ENCODE results near the gene CNRIP1. TPM values are rescaled to one million over a fixed set of nuclear protein-coding genes. Genes with fewer than 3 reads are reported as not detected.

Gene CNRIP1
- total RNA-seq, 1 experiment from 2014 or later: 1.4 TPM

- TF ChIP-seq, protein P1, sequence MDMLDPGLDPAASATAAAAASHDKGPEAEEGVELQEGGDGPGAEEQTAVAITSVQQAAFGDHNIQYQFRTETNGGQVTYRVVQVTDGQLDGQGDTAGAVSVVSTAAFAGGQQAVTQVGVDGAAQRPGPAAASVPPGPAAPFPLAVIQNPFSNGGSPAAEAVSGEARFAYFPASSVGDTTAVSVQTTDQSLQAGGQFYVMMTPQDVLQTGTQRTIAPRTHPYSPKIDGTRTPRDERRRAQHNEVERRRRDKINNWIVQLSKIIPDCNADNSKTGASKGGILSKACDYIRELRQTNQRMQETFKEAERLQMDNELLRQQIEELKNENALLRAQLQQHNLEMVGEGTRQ (CRISPR knock-in tag; IDR thresholded peaks at IDR 0.05): peak; percentile 82
- TF ChIP-seq RORB (CRISPR knock-in tag; IDR thresholded peaks at IDR 0.05) (no peak), EMX1 (CRISPR knock-in tag; IDR thresholded peaks at IDR 0.05) (no peak), ZNF232 (CRISPR knock-in tag; IDR thresholded peaks at IDR 0.05) (no peak), CDX4 (CRISPR knock-in tag; IDR thresholded peaks at IDR 0.05; ENCODE audit: borderline replicate concordance) (no peak), NFE2L1 (CRISPR knock-in tag; IDR thresholded peaks at IDR 0.05) (peak; percentile 55; the same call in 1 of the 2 replicates), AR (CRISPR knock-in tag; IDR thresholded peaks at IDR 0.05) (no peak), TCF7 (CRISPR knock-in tag; IDR thresholded peaks at IDR 0.05; ENCODE audit: low read depth) (no peak), TEAD1 (CRISPR knock-in tag; IDR thresholded peaks at IDR 0.05) (0 out of 2 replicates have a peak, but pooled peaks have one; percentile 71), ATF1 (CRISPR knock-in tag; IDR thresholded peaks at IDR 0.05) (no peak)
- TF ChIP-seq, protein P2, sequence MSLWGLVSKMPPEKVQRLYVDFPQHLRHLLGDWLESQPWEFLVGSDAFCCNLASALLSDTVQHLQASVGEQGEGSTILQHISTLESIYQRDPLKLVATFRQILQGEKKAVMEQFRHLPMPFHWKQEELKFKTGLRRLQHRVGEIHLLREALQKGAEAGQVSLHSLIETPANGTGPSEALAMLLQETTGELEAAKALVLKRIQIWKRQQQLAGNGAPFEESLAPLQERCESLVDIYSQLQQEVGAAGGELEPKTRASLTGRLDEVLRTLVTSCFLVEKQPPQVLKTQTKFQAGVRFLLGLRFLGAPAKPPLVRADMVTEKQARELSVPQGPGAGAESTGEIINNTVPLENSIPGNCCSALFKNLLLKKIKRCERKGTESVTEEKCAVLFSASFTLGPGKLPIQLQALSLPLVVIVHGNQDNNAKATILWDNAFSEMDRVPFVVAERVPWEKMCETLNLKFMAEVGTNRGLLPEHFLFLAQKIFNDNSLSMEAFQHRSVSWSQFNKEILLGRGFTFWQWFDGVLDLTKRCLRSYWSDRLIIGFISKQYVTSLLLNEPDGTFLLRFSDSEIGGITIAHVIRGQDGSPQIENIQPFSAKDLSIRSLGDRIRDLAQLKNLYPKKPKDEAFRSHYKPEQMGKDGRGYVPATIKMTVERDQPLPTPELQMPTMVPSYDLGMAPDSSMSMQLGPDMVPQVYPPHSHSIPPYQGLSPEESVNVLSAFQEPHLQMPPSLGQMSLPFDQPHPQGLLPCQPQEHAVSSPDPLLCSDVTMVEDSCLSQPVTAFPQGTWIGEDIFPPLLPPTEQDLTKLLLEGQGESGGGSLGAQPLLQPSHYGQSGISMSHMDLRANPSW (CRISPR knock-in tag; conservative IDR thresholded peaks at IDR 0.05; ENCODE audit: low read depth): no peak
- TF ChIP-seq, protein P3, sequence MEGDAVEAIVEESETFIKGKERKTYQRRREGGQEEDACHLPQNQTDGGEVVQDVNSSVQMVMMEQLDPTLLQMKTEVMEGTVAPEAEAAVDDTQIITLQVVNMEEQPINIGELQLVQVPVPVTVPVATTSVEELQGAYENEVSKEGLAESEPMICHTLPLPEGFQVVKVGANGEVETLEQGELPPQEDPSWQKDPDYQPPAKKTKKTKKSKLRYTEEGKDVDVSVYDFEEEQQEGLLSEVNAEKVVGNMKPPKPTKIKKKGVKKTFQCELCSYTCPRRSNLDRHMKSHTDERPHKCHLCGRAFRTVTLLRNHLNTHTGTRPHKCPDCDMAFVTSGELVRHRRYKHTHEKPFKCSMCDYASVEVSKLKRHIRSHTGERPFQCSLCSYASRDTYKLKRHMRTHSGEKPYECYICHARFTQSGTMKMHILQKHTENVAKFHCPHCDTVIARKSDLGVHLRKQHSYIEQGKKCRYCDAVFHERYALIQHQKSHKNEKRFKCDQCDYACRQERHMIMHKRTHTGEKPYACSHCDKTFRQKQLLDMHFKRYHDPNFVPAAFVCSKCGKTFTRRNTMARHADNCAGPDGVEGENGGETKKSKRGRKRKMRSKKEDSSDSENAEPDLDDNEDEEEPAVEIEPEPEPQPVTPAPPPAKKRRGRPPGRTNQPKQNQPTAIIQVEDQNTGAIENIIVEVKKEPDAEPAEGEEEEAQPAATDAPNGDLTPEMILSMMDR (IDR thresholded peaks at IDR 0.05): peak; percentile 79
- TF ChIP-seq, protein P4, sequence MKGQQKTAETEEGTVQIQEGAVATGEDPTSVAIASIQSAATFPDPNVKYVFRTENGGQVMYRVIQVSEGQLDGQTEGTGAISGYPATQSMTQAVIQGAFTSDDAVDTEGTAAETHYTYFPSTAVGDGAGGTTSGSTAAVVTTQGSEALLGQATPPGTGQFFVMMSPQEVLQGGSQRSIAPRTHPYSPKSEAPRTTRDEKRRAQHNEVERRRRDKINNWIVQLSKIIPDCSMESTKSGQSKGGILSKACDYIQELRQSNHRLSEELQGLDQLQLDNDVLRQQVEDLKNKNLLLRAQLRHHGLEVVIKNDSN (CRISPR knock-in tag; IDR thresholded peaks at IDR 0.05): peak; percentile 82
- TF ChIP-seq, protein P5, sequence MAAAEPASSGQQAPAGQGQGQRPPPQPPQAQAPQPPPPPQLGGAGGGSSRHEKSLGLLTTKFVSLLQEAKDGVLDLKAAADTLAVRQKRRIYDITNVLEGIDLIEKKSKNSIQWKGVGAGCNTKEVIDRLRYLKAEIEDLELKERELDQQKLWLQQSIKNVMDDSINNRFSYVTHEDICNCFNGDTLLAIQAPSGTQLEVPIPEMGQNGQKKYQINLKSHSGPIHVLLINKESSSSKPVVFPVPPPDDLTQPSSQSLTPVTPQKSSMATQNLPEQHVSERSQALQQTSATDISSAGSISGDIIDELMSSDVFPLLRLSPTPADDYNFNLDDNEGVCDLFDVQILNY (CRISPR knock-in tag; IDR thresholded peaks at IDR 0.05): no peak
- TF ChIP-seq, protein P6, sequence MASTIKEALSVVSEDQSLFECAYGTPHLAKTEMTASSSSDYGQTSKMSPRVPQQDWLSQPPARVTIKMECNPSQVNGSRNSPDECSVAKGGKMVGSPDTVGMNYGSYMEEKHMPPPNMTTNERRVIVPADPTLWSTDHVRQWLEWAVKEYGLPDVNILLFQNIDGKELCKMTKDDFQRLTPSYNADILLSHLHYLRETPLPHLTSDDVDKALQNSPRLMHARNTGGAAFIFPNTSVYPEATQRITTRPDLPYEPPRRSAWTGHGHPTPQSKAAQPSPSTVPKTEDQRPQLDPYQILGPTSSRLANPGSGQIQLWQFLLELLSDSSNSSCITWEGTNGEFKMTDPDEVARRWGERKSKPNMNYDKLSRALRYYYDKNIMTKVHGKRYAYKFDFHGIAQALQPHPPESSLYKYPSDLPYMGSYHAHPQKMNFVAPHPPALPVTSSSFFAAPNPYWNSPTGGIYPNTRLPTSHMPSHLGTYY (CRISPR knock-in tag; IDR thresholded peaks at IDR 0.05): no peak
These were observed 42.3 kb upstream of the CNRIP1 start (continued) for GRCh38 chr2:68362069-68362468.
